GM21529 (cell line): Measurements from ENCODE around the gene ZZZ3.
"Not testable (repeated sequence)": the region's sequence is repeated elsewhere in the genome, so short reads cannot be mapped to it uniquely, and the experiment has no call there.

ENCODE experiments used
- ATAC-seq: cut with Tn5 transposase; IDR thresholded peaks from one replicate; pipeline ENCODE4 v1.9.1; 2021; ENCODE audit not compliant: unreplicated experiment

ZZZ3 gene

DNA sequence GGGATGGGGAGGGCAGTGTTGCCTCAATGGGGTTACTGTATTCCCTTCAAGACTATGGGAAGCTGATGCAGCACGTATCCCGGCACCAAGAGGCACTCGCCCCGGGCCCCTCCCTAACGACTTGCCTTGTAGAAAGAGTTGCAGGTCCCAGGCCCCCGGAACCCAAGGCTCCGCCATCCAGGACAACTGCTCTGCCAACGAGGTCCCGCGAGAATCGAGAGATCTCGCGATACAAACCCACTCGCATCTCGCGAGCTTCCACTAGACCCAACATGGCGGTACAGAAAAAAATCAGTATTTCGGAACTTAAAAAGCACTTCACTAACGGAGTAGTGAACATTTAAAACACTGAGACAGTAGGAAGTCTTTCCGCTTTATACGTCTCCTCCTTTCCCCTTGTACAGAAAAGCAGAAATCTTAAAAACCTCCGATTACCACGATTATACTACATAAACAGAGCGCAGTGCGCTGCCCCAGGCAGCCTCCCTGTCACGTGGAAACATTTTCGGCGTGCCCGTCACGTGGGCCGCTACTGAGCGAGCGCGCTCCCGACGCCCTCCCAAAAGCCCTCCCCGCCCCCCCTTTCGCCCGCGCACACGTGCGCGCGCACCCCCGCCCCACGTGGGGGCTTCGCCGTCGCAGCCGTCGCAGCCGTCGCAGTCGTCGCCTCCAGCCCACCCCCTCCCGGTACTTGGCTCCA lies at the start of gene ZZZ3:
Gene ZZZ3, minus strand, starts transcription at position 199 of the 700 bp plus-strand sequence. CDS start 49,304 bp downstream, outside the sequence.
- ATAC-seq, result peak; percentile 71

GRCh38 chr1:77732090-77732489 lies 49.6 kb upstream of the ZZZ3 start:
- no peak for ATAC-seq

DNA sequence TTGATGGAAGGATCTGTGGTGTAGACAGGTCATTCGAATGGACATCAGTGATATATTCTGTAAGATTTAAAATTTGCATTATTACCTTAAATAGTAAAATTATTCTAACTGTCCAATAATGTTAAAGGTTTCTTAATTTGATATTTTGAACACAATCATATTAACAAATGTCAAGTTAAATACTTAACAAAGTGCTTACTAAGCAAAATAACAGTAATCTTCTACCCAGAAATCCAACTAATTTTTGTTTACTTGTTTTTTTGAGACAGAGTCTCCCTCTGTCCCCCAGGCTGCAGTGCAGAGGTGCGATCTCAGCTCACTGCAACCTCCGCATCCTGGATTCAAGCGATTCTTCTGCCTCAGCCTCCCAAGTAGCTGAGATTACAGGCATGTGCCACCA lies 43.2 kb upstream of the ZZZ3 start:
- no peak for ATAC-seq

DNA sequence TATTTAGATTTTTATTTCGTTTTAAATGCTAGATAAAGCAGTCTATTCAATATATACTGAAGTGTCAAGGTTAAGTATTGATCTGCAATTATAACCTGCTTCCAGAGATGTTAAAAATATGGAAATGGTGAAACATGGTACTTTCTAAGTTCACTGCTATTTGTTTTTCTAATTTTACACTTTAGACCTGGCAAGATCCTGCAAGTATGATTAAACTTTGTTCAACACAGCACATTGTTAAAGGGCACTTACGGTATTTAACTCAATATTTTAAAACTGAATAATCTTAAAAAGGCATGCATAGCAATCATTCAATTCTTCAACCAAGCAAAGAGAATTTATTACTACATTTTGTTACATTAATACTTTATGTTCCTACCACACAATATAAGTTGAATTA lies 35.7 kb upstream of the ZZZ3 start:
- no peak for ATAC-seq

GRCh38 chr1:77716065-77716464 lies 33.6 kb upstream of the ZZZ3 start:
- ATAC-seq, result no peak

- no peak for ATAC-seq
Measured at GRCh38 chr1:77709727-77710126, 27.3 kb upstream of the ZZZ3 start.

DNA sequence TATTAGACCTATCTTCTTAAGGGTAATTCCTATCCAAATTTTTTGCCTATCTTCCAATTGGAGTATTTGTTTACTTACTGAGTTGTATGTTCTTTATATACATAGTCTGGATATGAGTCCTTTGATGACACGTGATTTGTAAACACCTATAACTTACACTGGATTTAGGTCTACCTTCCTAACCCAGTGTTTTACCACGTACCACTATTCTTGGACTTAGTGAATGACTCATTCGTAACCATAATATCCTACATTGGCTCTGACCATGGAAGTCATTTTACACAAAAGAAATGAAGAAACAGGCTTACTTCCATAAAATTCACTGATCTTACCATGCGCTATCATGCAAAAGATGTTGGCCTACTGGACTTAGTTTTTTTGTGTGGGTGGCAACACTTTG lies 23.9 kb upstream of the ZZZ3 start:
- ATAC-seq, result no peak

DNA sequence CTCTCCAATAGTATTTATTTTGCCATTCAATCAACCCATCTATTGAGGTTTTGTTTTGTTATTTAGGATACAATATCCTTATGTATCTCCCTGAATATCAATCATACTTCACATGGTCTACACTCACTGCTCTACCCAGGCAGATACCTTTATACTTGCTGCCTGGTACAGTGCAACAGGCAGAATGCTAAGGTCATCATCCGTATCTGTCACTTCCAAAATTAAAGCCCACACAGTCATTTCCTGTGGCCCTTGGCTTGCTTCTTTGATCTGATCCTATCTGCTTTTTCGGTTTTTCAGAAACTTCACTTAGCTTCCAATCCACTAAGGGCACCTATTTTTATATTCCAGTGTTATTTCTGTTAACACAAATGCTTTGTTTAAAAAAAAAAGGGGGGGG lies 22.3 kb upstream of the ZZZ3 start:
- ATAC-seq, result no peak

GRCh38 chr1:77699673-77700072 lies 17.2 kb upstream of the ZZZ3 start:
- ATAC-seq, result not testable (repeated sequence)

DNA sequence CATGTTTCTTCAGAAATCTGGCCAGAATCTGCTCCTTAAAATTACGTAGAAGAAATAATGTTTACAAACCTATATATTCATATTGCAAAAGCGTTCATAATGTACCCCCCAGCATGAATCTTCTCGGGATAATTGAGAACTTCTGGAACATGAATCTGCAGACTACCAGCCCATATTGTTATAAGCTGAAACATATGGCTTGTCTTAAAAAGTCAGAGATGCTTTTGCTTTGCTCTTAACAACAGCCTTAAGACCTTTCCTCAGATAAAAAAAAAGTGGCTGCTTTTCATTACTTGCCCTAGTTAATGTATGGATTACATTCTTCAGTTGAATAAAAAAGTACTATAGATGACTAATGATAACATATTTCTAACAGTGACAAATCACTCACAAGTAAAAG lies 15.0 kb upstream of the ZZZ3 start:
- ATAC-seq, result no peak

- ATAC-seq, result no peak
Measured at GRCh38 chr1:77688939-77689338, 6.5 kb upstream of the ZZZ3 start.

- no peak for ATAC-seq
Measured at GRCh38 chr1:77687519-77687906, 5.1 kb upstream of the ZZZ3 start.

- no peak for ATAC-seq
Measured at GRCh38 chr1:77686796-77687518, 4.5 kb upstream of the ZZZ3 start.

- peak; percentile 72 for ATAC-seq
Measured at GRCh38 chr1:77683160-77684148, 996 bp upstream of the ZZZ3 start.

- ATAC-seq, result no peak
Measured at GRCh38 chr1:77680173-77680572, 2.3 kb downstream of the ZZZ3 start.

- ATAC-seq, result no peak
Measured at GRCh38 chr1:77678660-77679610, 3.5 kb downstream of the ZZZ3 start.

DNA sequence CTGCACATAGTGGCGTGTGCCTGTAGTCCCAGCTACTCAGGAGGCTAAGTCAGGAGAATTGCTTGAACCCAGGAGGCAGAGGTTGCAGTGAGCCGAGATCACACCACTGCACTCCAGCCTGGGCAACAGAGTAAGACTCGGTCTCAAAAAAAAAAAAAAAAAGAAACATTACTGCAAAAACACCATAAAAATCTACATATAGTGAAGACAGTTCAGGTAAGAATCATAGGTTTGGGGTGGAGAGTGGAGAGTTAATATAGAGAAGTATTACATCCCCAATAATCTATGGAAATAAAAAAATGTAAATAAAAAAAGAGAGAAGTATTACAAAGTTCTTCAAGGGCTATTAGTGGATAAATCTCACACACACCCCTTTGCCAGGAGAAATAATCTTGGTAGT lies 7.7 kb downstream of the ZZZ3 start:
- not testable (repeated sequence) for ATAC-seq

GRCh38 chr1:77673716-77674355 lies 8.6 kb downstream of the ZZZ3 start:
- ATAC-seq, result no peak

DNA sequence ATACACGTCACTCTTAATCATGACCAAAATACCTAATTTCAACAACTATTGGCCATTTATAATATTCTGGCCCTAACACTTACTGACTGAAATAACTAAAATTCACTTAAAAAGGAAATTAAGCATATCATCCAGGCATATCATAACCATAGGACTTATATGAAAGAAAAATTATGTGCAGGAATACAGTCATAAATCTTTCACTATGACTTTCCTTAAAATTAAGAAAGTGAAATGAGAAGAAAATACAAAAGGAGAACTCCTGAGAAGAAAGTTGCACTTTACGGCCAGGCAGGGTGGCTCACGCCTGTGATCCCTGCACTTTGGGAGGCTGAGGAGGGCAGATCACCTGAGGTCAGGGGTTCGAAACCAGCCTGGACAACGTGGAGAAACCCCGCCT lies 9.4 kb downstream of the ZZZ3 start:
- no peak for ATAC-seq

- peak; percentile 49 for ATAC-seq
Measured at GRCh38 chr1:77672374-77672773, 10.1 kb downstream of the ZZZ3 start.
